Suprapubic skin (tissue), 4 donors: ENCODE data around the gene SPPL2A. TPM values are rescaled to one million over a fixed set of nuclear protein-coding genes. Genes with fewer than 3 reads are reported as not detected.

Experiments
- DNase-seq, 2 donors: peaks; one replicate each; pipeline ENCODE4 v3.0.0-alpha.2; 2019; ENCODE audit warnings: low spot score in 2 of 2
- H3K27ac ChIP-seq: fragments of 200-600 bp; sonication (generic); one replicate; pipeline ENCODE4 v1.5.1; 2019
- H3K27me3 ChIP-seq: fragments of 200-600 bp; sonication (generic); one replicate; pipeline ENCODE4 v1.5.1; 2019
- H3K36me3 ChIP-seq: fragments of 200-600 bp; sonication (generic); one replicate; pipeline ENCODE4 v1.5.1; 2019
- H3K4me1 ChIP-seq: fragments of 200-600 bp; sonication (generic); one replicate; pipeline ENCODE4 v1.5.1; 2019
- H3K4me3 ChIP-seq: fragments of 200-600 bp; sonication (generic); one replicate; pipeline ENCODE4 v1.5.1; 2019; ENCODE audit warnings: mild to moderate bottlenecking
- H3K9me3 ChIP-seq: fragments of 200-600 bp; sonication (generic); one replicate; pipeline ENCODE4 v1.5.1; 2019
- CTCF ChIP-seq, 2 donors: fragments of 200-600 bp in 1 of 2; fragments of 450-650 bp in 1 of 2; sonication (generic) in 1 of 2; IDR thresholded peaks; one replicate each; pipeline ENCODE4 v1.5.1; 2016 to 2019; ENCODE audit warnings: antibody characterized with exemption in 2 of 2, mild to moderate bottlenecking in 1 of 2, moderate library complexity in 1 of 2
- EP300 ChIP-seq: sonication (generic); formaldehyde crosslinking; IDR thresholded peaks from one replicate; pipeline ENCODE4 v1.6.1; 2017; ENCODE audit warnings: antibody characterized with exemption
- POLR2A ChIP-seq, 2 donors: fragments of 450-650 bp; IDR thresholded peaks; one replicate each; pipeline ENCODE4 v1.6.1; 2017; ENCODE audit warnings: antibody characterized with exemption in 2 of 2, mild to moderate bottlenecking in 2 of 2, moderate library complexity in 2 of 2
- POLR2AphosphoS5 ChIP-seq, 3 donors: sonication (generic); formaldehyde crosslinking; IDR thresholded peaks; one replicate each; pipeline ENCODE4 v1.6.1; 2017; ENCODE audit warnings: antibody characterized with exemption in 3 of 3
- WGBS: methylation state at CpG from one replicate; pipeline ENCODE4 v1.1.5; 2018; 5-methylcytosine and 5-hydroxymethylcytosine counted together
- total RNA-seq, 4 donors: library from RNA; depleted of rRNA; stranded (reverse); fragments of >200 nt; gene quantifications; one replicate each; pipeline ENCODE4 v1.1.0, GENCODE V29; 2016

The SPPL2A gene
- total RNA-seq, 4 donors from 2014 or later = 156 to 228 (median 186) TPM

- peaks cover 46% of the 10 kb centered on the region for H3K4me1 ChIP-seq
Measured at GRCh38 chr15:50686469-50687301, 78.8 kb downstream of the SPPL2A start, which contains the start of gene TRPM7. TRPM7 (minus strand) TSS chr15:50686797; CDS start chr15:50686533, 264 bp downstream.

GRCh38 chr15:50685976-50686468 lies 79.5 kb downstream of the SPPL2A start:
- whole genome bisulfite sequencing = under 1% methylated on average over 9 of the region's 30 CpGs
- Histone ChIP-seq H3K36me3 (no peaks in the 10 kb centered on the region), H3K27ac (peak overlapping the region; percentile 96), H3K4me1 (peaks cover 51% of the 10 kb centered on the region), H3K4me3 (peak overlapping the region; percentile 83), H3K9me3 (no peaks in the 10 kb centered on the region), H3K27me3 (no peaks in the 10 kb centered on the region)
- TF ChIP-seq POLR2A (IDR thresholded peaks at IDR 0.05) = no peak
- TF ChIP-seq CTCF (IDR thresholded peaks at IDR 0.05) = no peak
- no peak for TF ChIP-seq EP300
- DNase-seq = peak in 1 of 2 donors; percentile 78

More at GRCh38 chr15:50686469-50687301, 78.8 kb downstream of the SPPL2A start, which contains the start of gene TRPM7:
- no peaks in the 10 kb centered on the region for H3K36me3 ChIP-seq
- H3K4me3 ChIP-seq = peak within 1 kb of the TSS; percentile 83
- no peaks in the 10 kb centered on the region for H3K9me3 ChIP-seq
- peak within 1 kb of the TSS; percentile 96 for H3K27ac ChIP-seq
- TF ChIP-seq EP300 (no peak), POLR2AphosphoS5 (IDR thresholded peaks at IDR 0.05) (peak in 2 of 3 donors; percentile 68 to 76), POLR2A (IDR thresholded peaks at IDR 0.05) (peak in 1 of 2 donors; percentile 83)
- DNase-seq = peak; percentile 89 to 90
- WGBS = under 1% methylated on average over 15 of the region's 80 CpGs
- H3K27me3 ChIP-seq = no peaks in the 10 kb centered on the region

GRCh38 chr15:50685191-50685975 lies 80.1 kb downstream of the SPPL2A start:
- no peaks in the 10 kb centered on the region for H3K36me3 ChIP-seq
- H3K4me3 ChIP-seq = peak overlapping the region; percentile 83
- H3K9me3 ChIP-seq = no peaks in the 10 kb centered on the region
- no peak for DNase-seq
- TF ChIP-seq POLR2AphosphoS5 (IDR thresholded peaks at IDR 0.05) (no peak), EP300 (no peak), CTCF (IDR thresholded peaks at IDR 0.05) (no peak), POLR2A (IDR thresholded peaks at IDR 0.05) (no peak)
- H3K4me1 ChIP-seq = peaks cover 51% of the 10 kb centered on the region
- no peaks in the 10 kb centered on the region for H3K27me3 ChIP-seq
- 35% methylated on average over 22 of the region's 22 CpGs for WGBS
- peak overlapping the region; percentile 96 for H3K27ac ChIP-seq

GRCh38 chr15:50681467-50681866 lies 84.0 kb downstream of the SPPL2A start:
- Histone ChIP-seq H3K9me3 (no peaks in the 10 kb centered on the region), H3K27ac (no peak overlapping the region), H3K36me3 (no peaks in the 10 kb centered on the region), H3K4me1 (peaks cover 43% of the 10 kb centered on the region), H3K27me3 (no peaks in the 10 kb centered on the region), H3K4me3 (no peak overlapping the region)
- no peak for DNase-seq
- TF ChIP-seq EP300 (no peak), POLR2AphosphoS5 (IDR thresholded peaks at IDR 0.05) (no peak), CTCF (IDR thresholded peaks at IDR 0.05) (no peak), POLR2A (IDR thresholded peaks at IDR 0.05) (no peak)

- Histone ChIP-seq H3K36me3 (peaks cover 5% of the 10 kb centered on the region), H3K4me1 (peaks cover 17% of the 10 kb centered on the region), H3K9me3 (no peaks in the 10 kb centered on the region), H3K27ac (no peak overlapping the region), H3K27me3 (no peaks in the 10 kb centered on the region), H3K4me3 (no peak overlapping the region)
- WGBS = 77% methylated on average over 6 of the region's 6 CpGs
- no peak for DNase-seq
- TF ChIP-seq CTCF (IDR thresholded peaks at IDR 0.05) = no peak
- TF ChIP-seq POLR2A (IDR thresholded peaks at IDR 0.05) = no peak
- TF ChIP-seq POLR2AphosphoS5 (IDR thresholded peaks at IDR 0.05) = no peak
- TF ChIP-seq EP300 = no peak
Measured at GRCh38 chr15:50676799-50677483, 88.6 kb downstream of the SPPL2A start.
